ENCODE measurements around the gene AFAP1.

- TF ChIP-seq CTCF (optimal IDR thresholded peaks at IDR 0.05 in 1 of 3, IDR thresholded peaks at IDR 0.05 in 1 of 3, conservative IDR thresholded peaks at IDR 0.05 in 1 of 3; ENCODE audit: extremely low read depth in 1 of 3, insufficient read depth in 2 of 3, low read length in 3 of 3) (no peak), EZH2 (IDR thresholded peaks at IDR 0.05; ENCODE audit: low read length) (no peak)
Observed at GRCh38 chr4:7862561-7863192, 77.0 kb downstream of the AFAP1 start.
